A673 (cell line): ENCODE measurements around the gene MICU1. TPM values are rescaled to one million over a fixed set of nuclear protein-coding genes. Genes with fewer than 3 reads are reported as not detected.

Experiments used
- BruUV-seq: library from RNA; stranded (reverse); fragments of 400-500 nt; replicated peaks from 2 replicates; lab custom pipeline; 2021; lab: Mats Ljungman, UMichigan
- CTCF ChIA-PET: fragments of 300-600 bp; sonication (Branson Sonifier 250); formaldehyde crosslinking; loops from one replicate; lab custom pipeline; 2022; ENCODE audit warnings: antibody characterized with exemption; lab: Charles Lee
- POLR2A ChIA-PET: fragments of 300-600 bp; sonication (Branson Sonifier 250); formaldehyde crosslinking; loops from one replicate; lab custom pipeline; 2022; ENCODE audit warnings: antibody characterized with exemption; ENCODE audit not compliant: low non-redundant PET; lab: Charles Lee
- DNase-seq: peaks from one replicate; pipeline ENCODE4 v3.0.0-alpha.2; 2015; ENCODE audit warnings: low spot score
- H3K27ac ChIP-seq: fragments of 200-600 bp; sonication (generic); 2 replicates; pipeline ENCODE4 v1.5.1; 2016; ENCODE audit warnings: mixed run types, low read depth, mild to moderate bottlenecking, mixed read lengths, antibody characterized with exemption, low read length; ENCODE audit not compliant: poor library complexity, severe bottlenecking
- H3K27me3 ChIP-seq: fragments of 200-600 bp; sonication (generic); replicated peaks from 2 replicates; pipeline ENCODE4 v1.6.1; 2017; ENCODE audit warnings: mixed run types, low read depth, mild to moderate bottlenecking, mixed read lengths, antibody characterized with exemption, low read length; ENCODE audit not compliant: insufficient read depth, poor library complexity
- H3K36me3 ChIP-seq: fragments of 200-600 bp; sonication (generic); 2 replicates; pipeline ENCODE4 v1.6.1; 2016; ENCODE audit warnings: mixed run types, mild to moderate bottlenecking, mixed read lengths, antibody characterized with exemption, low read length; ENCODE audit not compliant: insufficient read depth, poor library complexity, severe bottlenecking
- H3K4me1 ChIP-seq: fragments of 200-600 bp; sonication (generic); 2 replicates; pipeline ENCODE4 v1.6.1; 2017; ENCODE audit warnings: mixed run types, mild to moderate bottlenecking, mixed read lengths, antibody characterized with exemption, low read length; ENCODE audit not compliant: insufficient read depth, poor library complexity, severe bottlenecking
- H3K4me3 ChIP-seq: fragments of 200-600 bp; sonication (generic); 2 replicates; pipeline ENCODE4 v1.5.1; 2016; ENCODE audit warnings: low read depth, mixed run types, mild to moderate bottlenecking, mixed read lengths, low read length; ENCODE audit not compliant: poor library complexity, severe bottlenecking
- H3K9me3 ChIP-seq: fragments of 200-600 bp; sonication (generic); 2 replicates; pipeline ENCODE4 v1.6.1; 2016; ENCODE audit warnings: mixed run types, low read depth, mild to moderate bottlenecking, mixed read lengths, antibody characterized with exemption, low read length; ENCODE audit not compliant: poor library complexity, severe bottlenecking
- CTCF ChIP-seq: fragments of 300-800, 200-600 bp; sonication (generic); conservative IDR thresholded peaks from 2 replicates; pipeline ENCODE4 v1.5.1; 2017; ENCODE audit warnings: low read depth, mild to moderate bottlenecking, antibody characterized with exemption, low read length, moderate library complexity, mixed read lengths
- EZH2 ChIP-seq: fragments of 200-600 bp; sonication (generic); IDR thresholded peaks from 2 replicates; pipeline ENCODE4 v1.6.1; 2017; ENCODE audit warnings: borderline replicate concordance, low read depth, mild to moderate bottlenecking, mixed read lengths, antibody characterized with exemption, low read length; ENCODE audit not compliant: poor library complexity, severe bottlenecking
- intact Hi-C: fragments of 100-400 bp; cut with micrococcal nuclease; formaldehyde crosslinking; loops from one replicate; pipeline ENCODE4 v1.10.0; 2022; ENCODE audit not compliant: unreplicated experiment
- total RNA-seq: library from RNA; stranded (reverse); gene quantifications from 2 replicates; pipeline ENCODE4 v1.2.3, GENCODE V29; 2021

MICU1 gene
- total RNA-seq, 1 experiment from 2014 or later = 37.7 TPM

- Histone ChIP-seq H3K4me3 (no peak overlapping the region), H3K4me1 (peaks cover 14% of the 10 kb centered on the region), H3K9me3 (no peaks in the 10 kb centered on the region), H3K27me3 (no peaks in the 10 kb centered on the region), H3K36me3 (no peaks in the 10 kb centered on the region), H3K27ac (no peak overlapping the region)
- ChIA-PET POLR2A (interaction anchor here (0.6 kb wide), 1 partner anchor 117 kb away, joined by 7 read pairs; no protein-coding TSS in a partner anchor), CTCF (no interaction called here)
- TF ChIP-seq CTCF (no peak), EZH2 (no peak)
- no peak for DNase-seq
- no TSS peak for BruUV-seq
- intact Hi-C loops = loop anchor here (10.0 kb wide), 1 partner anchor 246 kb away; no protein-coding TSS in a partner anchor
Measured at GRCh38 chr10:72610466-72610865, 15.4 kb downstream of the MICU1 start.

GRCh38 chr10:72605122-72605521, 20.8 kb downstream of the MICU1 start:
- no peak overlapping the region for H3K4me3 ChIP-seq
- no peaks in the 10 kb centered on the region for H3K36me3 ChIP-seq
- no peak for DNase-seq
- H3K4me1 ChIP-seq = no peaks in the 10 kb centered on the region
- intact Hi-C loops = no loop called here
- no peaks in the 10 kb centered on the region for H3K27me3 ChIP-seq
- no peak overlapping the region for H3K27ac ChIP-seq
- BruUV-seq = no TSS peak
- CTCF ChIA-PET = interaction anchor here (0.6 kb wide), 1 partner anchor 123 kb away, joined by 3 read pairs; no protein-coding TSS in a partner anchor
- POLR2A ChIA-PET = no interaction called here
- no peaks in the 10 kb centered on the region for H3K9me3 ChIP-seq
- TF ChIP-seq EZH2 (no peak), CTCF (no peak)

- no TSS peak for BruUV-seq
Measured at GRCh38 chr10:72601144-72601543, 24.7 kb downstream of the MICU1 start.

More at GRCh38 chr10:72601144-72601543, 24.7 kb downstream of the MICU1 start:
- intact Hi-C loops = no loop called here
- ChIA-PET POLR2A (no interaction called here), CTCF (interaction anchor here (0.6 kb wide), 1 partner anchor 36 kb away, joined by 4 read pairs; no protein-coding TSS in a partner anchor)
- H3K27ac ChIP-seq = no peak overlapping the region
- no peaks in the 10 kb centered on the region for H3K4me1 ChIP-seq
- TF ChIP-seq CTCF (no peak), EZH2 (no peak)
- H3K9me3 ChIP-seq = no peaks in the 10 kb centered on the region
- H3K27me3 ChIP-seq = no peaks in the 10 kb centered on the region
- H3K4me3 ChIP-seq = no peak overlapping the region
- H3K36me3 ChIP-seq = no peaks in the 10 kb centered on the region
- DNase-seq = no peak
